HG03175 (cell line): Measurements from ENCODE around the gene TET3.
"Not testable (repeated sequence)": the region's sequence is repeated elsewhere in the genome, so short reads cannot be mapped to it uniquely, and the experiment has no call there.

ENCODE experiments used
- ATAC-seq: cut with Tn5 transposase; IDR thresholded peaks from one replicate; pipeline ENCODE4 v1.9.1; 2021; ENCODE audit warnings: mild to moderate bottlenecking, moderate library complexity; ENCODE audit not compliant: unreplicated experiment

Gene TET3

DNA sequence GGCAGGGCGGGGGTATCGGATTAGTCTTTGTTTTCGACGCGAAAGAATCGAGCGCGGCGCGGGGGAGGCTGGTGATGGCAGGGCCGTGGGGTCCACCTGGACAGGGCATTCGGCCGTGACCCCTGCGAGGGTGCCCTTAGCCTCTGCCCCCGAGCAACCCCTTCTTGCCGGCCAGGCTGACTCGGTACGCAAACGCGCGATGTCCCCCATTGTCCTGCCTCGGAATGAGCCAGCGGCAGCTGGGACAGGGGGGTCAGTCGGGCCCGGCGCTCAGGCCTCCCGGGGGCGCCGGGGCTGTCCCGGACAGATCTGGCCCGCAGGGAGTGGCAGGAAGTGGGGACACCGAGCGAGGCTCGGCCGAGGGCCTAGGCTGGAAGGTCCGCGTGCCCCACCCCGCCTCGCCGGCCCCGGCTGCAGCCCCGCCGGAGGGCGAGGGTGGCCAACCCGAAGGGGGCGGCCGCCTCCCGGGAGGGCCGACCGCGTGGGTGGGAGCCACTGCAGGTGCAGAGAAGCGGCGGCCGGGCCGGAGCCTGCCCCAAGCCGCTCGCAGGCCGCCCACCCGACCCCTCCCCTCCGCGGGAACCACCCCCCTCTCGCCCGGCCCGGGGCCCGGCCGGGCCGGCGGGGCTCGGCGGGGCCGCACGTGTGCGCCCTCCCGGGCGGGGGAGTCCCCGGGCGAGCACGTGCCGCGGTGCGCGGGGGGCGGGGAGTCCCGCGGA lies at the start of gene TET3:
Gene TET3 (plus strand): TSS at position 708 of the 719 bp plus-strand sequence. CDS start 1,494 bp downstream, outside the sequence.
- ATAC-seq = peak; percentile 43

DNA sequence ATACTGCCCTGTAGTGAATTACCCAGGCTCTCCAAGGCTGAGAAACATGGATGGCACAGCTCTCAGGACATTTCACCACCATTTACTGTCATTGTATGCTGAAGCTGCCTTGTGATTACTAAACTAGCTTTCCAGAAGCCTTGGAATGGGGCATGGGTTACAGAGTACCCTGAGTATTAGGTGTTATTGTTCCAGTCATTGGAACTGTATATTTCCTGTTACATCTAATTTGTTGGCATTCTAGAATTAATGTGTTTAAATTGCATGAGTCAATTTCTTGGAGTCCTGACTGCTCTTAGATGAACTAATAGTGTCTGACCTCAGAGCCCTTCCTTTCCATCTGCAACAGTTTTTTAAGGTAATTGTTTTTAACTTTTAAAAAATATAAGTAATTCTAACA lies 49.1 kb upstream of the TET3 start:
- no peak for ATAC-seq

DNA sequence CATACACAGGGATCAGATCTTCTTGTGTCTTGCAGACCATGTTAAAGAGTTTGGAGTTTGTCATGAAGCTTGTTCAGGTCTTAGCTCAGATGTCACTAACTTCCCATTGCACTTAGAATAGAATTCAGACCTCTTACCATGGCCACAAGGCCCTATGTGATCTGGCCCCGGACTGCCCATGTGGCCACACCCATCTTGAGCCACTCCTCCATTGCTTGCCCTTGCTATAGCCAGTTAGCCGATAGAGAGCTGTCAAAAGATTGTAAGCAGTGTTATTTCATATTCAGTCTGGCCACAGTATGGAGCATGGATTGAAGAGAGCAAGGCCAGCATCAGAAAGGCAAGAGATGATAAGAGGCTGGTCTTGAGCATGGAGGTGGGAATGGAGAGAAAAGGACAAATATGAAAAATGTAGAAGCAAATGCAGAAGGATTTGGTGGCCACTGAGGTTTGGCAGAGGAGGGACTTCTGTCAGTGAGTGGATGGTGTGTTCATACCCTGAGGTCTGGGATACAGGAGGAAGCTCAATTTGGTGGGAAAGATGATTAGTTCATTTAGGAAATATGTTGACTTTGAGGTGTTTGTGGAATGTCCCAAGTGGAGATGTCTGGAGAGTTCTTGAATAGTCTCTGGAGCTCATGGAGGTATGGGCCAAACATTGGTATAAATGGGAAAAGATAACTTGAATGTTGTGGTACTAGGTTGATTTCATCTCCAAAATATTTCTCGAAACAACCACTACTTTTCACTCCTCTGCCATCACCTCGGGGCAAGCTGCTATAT lies 47.4 kb upstream of the TET3 start:
- no peak for ATAC-seq

DNA sequence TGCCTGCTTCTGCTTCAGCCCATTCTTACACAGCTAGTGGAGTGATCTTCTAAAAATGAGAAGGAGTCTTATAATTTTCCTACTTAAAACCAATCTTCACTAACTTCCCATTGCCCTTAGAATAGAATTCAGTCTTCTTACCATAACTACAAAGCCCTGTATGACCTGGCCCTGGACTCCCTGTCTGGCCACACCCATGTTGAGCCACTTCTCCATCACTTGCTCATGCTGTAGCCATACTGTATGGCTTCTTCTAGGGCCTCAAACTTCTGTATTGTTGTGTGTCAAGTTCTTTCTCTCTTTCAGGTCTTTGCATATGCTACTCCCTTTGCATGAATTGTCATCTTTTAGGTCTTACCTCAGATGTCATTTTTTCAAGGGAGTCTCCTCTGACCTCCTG lies 46.8 kb upstream of the TET3 start:
- ATAC-seq = no peak

DNA sequence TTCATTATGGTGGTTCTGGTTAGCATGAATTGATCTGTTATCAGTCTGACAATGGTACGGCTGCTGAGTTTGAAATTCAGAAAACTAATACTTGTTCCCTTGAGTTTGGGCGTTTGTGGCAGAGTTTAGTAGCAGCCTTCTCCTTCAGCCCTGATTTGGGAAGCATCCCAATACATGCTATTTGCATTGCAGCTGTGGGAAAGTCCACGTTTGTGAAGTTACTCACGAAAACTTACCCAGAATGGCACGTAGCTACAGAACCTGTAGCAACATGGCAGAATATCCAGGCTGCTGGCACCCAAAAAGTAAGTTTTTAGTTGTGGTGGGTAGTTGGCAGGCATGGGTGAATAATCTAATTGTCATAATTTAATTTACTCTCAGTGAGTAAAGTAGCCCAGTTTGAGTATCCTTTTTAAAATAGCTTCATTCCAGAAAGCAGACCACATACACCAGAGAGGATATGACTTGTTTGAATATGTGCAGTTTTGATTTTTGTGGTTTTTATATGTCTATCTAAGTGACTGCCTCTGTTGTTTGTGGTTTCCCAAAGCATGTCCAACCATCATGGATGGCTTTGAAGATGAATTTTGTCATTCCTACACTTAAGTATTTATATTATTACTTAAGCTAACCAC lies 45.9 kb upstream of the TET3 start:
- ATAC-seq = no peak

DNA sequence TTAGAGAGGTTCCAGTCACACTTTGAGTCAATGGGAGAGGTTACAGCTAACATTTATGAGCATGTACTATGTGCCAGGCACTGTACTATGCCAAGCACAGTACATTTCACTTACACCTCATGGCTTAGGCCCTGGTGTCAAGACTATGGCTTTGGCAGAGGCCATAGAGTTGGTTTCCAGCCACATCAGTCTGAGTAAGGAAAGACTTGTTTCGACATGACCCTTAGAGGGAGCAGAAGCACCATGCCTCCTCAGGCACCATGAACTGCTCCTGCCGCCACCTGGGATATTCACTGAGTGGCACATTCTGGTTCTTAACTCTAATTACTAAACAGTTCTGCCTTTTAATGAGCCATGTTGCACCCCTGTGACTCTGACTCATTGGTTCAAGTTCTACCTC lies 45.3 kb upstream of the TET3 start:
- ATAC-seq = no peak

DNA sequence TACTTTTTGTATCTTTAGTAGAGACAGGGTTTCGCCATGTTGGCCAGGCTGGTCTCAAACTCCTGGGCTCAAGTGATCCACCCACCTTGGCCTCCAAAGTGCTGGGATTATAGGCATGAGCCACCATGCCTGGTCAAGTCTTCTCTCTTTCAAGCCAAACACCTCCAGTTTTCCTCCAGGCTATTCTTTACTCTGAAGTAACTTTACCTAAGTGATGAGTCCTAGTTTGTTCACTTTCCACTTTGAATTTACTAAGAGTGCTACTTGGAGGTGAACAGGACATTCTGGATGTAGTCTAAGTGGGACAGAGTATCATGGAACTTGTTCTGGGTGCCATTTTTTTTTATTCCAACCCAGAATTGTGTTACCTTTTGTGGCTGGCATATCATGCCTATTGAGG lies 44.6 kb upstream of the TET3 start:
- ATAC-seq = not testable (repeated sequence)

DNA sequence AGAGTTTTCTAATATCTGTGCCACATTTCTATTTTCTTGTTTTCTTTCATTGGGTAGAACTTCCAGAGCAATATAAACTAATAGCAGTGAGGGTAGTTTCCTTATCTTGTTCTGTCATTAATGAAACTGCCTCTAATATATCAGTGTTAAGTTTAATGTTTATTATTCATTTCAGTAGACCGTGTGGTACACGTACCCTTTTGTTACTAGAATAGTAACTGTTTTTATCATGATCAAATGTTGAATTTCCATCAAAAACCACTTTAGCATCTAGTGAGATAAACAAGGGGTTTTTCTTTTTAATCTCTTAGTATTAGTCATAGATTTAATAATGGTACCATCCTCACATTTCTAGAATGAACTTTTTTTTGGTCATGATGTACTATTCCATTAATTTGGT lies 42.0 kb upstream of the TET3 start:
- ATAC-seq = no peak

DNA sequence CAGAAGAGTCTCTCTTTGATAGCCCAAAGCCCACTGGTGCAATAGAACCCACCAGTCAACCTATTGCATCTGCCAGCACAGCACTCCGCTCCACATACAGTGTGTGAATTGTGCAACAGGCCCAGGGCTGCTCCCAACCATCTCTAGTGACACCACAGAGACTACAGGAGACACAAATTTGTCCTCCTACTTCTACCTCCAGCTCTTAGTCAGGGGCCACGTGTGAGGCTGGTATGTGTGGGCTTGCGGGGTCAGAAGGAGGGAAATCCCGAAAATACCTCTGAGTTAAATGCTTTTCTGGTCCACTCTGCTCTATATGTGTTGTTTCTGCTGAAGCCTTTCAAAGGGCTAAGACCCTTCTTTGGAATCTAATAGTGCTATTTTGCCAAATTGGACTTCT lies 40.0 kb upstream of the TET3 start:
- ATAC-seq = no peak

DNA sequence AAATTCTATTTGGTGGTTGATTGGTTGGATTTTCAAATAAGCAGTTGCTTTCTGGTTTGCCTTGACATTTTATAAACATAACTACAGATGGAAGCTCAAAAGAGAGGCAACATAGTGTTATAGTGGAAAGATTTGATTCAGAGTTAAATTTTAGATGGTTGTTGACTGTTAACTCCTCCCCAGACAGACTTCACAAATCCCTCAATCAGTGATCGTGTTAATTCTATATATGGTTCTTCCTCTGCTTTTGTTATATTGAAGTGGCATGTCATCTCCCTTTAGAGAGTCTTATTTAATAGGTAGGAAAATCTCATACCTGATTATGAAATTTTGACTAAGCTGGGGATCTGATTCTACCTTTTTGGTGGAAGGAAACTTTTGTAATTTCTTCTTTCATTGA lies 38.5 kb upstream of the TET3 start:
- no peak for ATAC-seq

DNA sequence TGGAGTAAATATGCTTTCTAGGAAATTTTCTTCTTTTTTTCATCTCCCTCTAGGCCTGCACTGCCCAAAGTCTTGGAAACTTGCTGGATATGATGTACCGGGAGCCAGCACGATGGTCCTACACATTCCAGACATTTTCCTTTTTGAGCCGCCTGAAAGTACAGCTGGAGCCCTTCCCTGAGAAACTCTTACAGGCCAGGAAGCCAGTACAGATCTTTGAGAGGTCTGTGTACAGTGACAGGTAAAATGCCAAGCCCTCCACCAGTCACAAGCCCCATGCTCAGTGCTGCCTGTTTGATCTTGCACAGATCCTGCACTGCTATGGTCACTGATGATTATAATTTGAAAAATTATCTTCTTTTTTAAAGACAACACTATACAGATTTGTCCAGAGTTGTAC lies 38.0 kb upstream of the TET3 start:
- ATAC-seq = no peak

DNA sequence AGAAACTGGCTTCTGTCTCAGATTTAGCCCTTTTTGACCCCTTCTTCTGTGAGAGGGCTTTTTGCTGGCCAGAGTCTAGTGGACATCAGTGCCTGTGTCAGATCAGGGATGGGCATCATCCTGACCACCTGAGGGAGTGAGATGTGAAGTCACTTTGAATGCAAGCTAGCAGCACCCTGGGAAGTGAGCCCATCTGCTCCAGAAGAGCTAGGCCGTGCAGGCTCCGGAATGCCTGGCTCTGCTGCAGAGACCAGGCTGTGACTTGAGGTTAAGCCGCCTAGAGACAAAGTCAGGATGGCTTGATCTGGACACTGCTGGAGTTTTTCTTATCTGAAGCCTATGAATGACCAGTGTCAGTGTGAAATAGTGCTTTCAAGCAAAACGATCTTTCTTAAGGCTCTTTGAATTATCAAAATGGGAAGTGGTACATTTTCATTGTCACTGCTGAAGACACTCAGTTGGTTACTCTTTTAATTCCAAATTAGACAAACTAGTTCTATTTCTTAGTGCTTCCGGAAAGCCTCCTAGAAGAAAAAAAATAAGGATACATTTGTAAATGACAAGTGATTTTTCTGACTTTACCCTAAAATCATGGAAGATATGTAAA lies 37.2 kb upstream of the TET3 start:
- no peak for ATAC-seq

DNA sequence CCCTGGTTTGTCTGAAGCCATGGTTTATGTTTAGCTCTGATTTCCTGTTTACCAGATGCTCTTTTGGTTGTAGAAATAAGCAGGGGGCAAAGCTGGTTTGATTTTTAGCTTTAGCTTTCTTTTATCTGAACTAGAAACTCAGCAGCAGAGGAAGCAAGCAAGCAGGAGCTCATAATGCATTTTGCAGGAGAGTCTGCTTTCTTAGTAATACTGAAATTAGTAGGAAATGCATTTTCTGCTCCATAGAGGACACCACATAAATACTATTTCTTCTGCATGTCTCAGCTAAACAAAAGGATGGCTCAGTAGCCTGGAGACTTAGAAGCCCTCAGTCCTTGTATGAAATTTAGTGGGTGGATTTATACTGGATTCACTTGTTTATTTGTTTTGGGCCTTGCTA lies 34.9 kb upstream of the TET3 start:
- no peak for ATAC-seq

DNA sequence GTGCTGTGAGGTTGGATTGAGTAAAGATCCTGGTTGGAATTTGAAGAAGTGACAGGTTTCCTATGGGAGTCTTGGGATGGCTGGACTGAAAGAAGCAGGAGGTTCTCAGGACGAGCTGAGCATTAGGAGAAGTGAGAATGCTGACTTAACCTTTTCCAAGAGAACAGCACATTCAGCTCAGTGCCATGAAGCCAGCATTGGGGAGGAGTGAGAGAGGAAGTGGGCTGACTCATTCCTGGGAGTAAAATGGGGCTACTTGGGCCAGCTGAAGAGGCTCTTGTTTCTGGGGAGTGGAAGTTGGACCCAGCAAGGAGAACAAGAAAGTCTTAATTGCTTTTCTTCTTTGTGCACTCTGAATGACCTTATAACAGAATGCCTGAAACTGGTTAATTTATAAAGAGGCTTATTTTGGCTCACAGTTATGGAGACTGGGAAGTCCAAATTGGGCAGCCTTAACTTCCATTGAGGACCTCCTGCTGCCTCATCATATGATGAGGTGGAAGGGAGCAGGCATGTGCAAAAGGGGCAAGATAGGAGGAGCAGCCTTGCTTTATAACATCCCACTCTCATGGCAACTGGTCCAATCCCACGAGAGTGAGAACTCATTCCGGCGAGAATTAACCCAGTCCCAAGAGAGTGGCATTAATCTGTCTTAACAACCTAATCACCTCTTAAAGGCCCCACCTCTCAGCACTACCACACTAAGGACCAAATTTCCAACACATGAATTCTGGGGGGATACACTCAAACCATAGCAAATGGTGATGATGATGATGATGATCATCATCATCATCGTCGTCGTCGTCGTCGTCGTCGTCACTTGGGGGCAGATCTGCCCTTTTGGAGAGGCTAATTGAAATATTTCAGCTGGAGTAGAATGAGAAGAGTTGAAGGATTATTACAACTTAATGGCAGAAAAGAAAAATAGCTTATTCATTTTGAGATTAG lies 31.9 kb upstream of the TET3 start:
- no peak for ATAC-seq

DNA sequence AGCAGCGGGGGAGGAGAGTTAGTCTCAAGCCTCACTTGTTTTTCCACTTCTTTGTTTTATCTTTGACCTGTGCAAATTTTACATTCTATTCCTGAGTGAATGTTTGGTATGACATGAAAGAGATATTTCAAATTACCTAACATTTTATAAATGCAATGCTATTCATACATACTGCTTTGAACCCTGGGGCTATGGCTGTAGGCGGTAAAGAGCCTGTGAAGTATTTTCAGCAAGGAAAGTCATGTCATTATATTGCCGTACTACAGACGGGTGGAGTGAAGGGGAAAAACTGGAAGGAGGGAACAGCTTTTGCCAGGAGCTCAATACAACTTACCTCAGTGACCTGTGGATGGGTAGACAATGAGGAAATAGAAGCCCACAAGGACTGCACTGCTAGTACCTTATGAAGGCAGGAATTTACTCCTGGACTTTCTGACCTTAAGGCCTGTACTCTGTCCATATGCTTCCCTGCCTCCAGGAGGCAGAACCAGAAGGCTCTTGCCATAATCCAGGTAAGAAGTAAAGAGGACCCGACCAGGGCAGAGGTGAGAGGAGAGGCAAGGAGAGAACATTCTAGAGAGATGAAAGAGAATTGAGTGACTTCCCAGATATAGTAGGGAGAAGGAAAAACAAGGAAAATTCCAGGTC lies 28.4 kb upstream of the TET3 start:
- no peak for ATAC-seq

DNA sequence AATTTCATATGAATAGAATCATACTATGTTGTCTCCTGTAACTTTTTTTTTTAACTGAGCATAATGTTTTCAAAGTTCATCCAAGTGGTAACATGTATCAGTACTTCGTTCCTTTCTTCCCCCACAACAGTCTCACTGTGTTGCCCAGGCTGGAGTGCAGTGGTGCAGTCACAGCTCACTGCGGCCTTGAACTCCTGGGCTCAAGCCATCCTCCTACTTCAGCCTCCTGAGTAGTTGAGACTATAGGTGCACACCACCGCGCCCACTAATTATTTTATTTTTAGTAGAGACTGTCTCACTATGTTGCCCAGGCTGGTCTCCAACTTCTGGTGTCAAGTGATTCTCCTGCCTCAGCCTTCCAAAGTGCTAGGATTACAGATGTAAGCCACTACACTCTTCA lies 23.4 kb upstream of the TET3 start:
- no peak for ATAC-seq

DNA sequence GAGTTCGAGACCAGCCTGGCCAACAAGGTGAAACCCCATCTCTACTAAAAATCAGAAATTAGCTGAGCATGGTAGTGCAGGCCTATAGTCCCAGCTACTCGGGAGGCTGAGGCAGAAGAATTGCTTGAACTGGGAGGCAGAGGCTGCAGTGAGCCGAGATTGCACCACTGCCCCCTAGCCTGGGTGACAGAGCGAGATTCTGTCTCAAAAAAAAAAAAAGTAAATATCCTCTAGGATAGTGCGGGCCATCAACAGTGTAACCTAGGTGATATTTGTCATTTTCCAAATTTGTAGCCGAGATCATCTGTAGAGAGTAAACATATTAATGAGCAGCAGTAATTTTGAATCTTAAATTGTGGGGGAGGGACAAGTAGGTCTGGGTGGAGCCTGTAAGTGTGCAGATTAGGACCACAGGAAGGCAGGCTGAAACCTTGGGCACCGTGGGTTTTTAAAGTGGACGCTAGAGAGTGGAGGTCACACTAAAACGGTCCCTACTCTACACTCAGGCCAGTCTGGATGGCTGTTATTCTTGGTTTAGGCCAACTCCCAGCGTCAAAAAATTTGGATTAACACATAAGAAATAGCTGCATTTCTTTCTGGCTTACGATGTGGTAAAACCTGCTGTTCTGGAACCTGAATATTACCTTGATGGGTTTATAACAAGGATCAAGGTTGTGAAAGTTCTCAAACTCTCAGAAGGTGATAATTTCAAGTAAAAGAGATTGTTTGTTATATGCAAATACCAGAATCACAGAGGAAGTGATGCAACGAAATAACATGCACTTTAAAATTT lies 22.7 kb upstream of the TET3 start:
- ATAC-seq = no peak

DNA sequence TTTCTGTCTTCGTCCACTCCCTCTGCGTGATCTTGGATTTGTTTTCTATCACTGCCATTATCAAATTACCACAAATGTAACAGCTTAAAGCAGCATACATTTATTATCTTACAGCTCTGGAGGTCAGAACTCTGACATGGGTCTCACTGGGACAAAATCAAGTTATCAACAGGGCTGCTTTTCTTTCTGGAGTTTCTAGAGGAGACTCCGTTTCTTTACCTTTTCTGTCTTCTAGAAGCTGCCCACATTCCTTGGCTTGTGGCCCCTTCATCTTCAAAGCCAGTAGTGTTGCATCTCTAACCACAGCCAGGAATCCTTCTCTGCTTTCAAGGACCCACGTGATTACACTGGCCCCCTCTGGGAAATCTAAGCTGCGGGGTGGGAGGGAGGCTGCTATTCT lies 21.9 kb upstream of the TET3 start:
- no peak for ATAC-seq
